A673 (cell line): ENCODE data around the gene WIPF2. TPM values are rescaled to one million over a fixed set of nuclear protein-coding genes. Genes with fewer than 3 reads are reported as not detected.

ENCODE experiments used
- BruUV-seq: library from RNA; stranded (reverse); fragments of 400-500 nt; replicated peaks from 2 replicates; lab custom pipeline; 2021; lab: Mats Ljungman, UMichigan
- CTCF ChIA-PET: fragments of 300-600 bp; sonication (Branson Sonifier 250); formaldehyde crosslinking; loops from one replicate; lab custom pipeline; 2022; ENCODE audit warnings: antibody characterized with exemption; lab: Charles Lee
- POLR2A ChIA-PET: fragments of 300-600 bp; sonication (Branson Sonifier 250); formaldehyde crosslinking; loops from one replicate; lab custom pipeline; 2022; ENCODE audit warnings: antibody characterized with exemption; ENCODE audit not compliant: low non-redundant PET; lab: Charles Lee
- DNase-seq: peaks from one replicate; pipeline ENCODE4 v3.0.0-alpha.2; 2015; ENCODE audit warnings: low spot score
- H3K27ac ChIP-seq: fragments of 200-600 bp; sonication (generic); 2 replicates; pipeline ENCODE4 v1.5.1; 2016; ENCODE audit warnings: mixed run types, low read depth, mild to moderate bottlenecking, mixed read lengths, antibody characterized with exemption, low read length; ENCODE audit not compliant: poor library complexity, severe bottlenecking
- H3K27me3 ChIP-seq: fragments of 200-600 bp; sonication (generic); replicated peaks from 2 replicates; pipeline ENCODE4 v1.6.1; 2017; ENCODE audit warnings: mixed run types, low read depth, mild to moderate bottlenecking, mixed read lengths, antibody characterized with exemption, low read length; ENCODE audit not compliant: insufficient read depth, poor library complexity
- H3K36me3 ChIP-seq: fragments of 200-600 bp; sonication (generic); 2 replicates; pipeline ENCODE4 v1.6.1; 2016; ENCODE audit warnings: mixed run types, mild to moderate bottlenecking, mixed read lengths, antibody characterized with exemption, low read length; ENCODE audit not compliant: insufficient read depth, poor library complexity, severe bottlenecking
- H3K4me1 ChIP-seq: fragments of 200-600 bp; sonication (generic); 2 replicates; pipeline ENCODE4 v1.6.1; 2017; ENCODE audit warnings: mixed run types, mild to moderate bottlenecking, mixed read lengths, antibody characterized with exemption, low read length; ENCODE audit not compliant: insufficient read depth, poor library complexity, severe bottlenecking
- H3K4me3 ChIP-seq: fragments of 200-600 bp; sonication (generic); 2 replicates; pipeline ENCODE4 v1.5.1; 2016; ENCODE audit warnings: low read depth, mixed run types, mild to moderate bottlenecking, mixed read lengths, low read length; ENCODE audit not compliant: poor library complexity, severe bottlenecking
- H3K9me3 ChIP-seq: fragments of 200-600 bp; sonication (generic); 2 replicates; pipeline ENCODE4 v1.6.1; 2016; ENCODE audit warnings: mixed run types, low read depth, mild to moderate bottlenecking, mixed read lengths, antibody characterized with exemption, low read length; ENCODE audit not compliant: poor library complexity, severe bottlenecking
- EZH2 ChIP-seq: fragments of 200-600 bp; sonication (generic); IDR thresholded peaks from 2 replicates; pipeline ENCODE4 v1.6.1; 2017; ENCODE audit warnings: borderline replicate concordance, low read depth, mild to moderate bottlenecking, mixed read lengths, antibody characterized with exemption, low read length; ENCODE audit not compliant: poor library complexity, severe bottlenecking
- intact Hi-C: fragments of 100-400 bp; cut with micrococcal nuclease; formaldehyde crosslinking; loops from one replicate; pipeline ENCODE4 v1.10.0; 2022; ENCODE audit not compliant: unreplicated experiment
- total RNA-seq: library from RNA; stranded (reverse); gene quantifications from 2 replicates; pipeline ENCODE4 v1.2.3, GENCODE V29; 2021
- TF ChIP-seq, protein P1 (sequence below): fragments of 300-800, 200-600 bp; sonication (generic); conservative IDR thresholded peaks from 2 replicates; pipeline ENCODE4 v1.5.1; 2017; ENCODE audit warnings: low read depth, mild to moderate bottlenecking, antibody characterized with exemption, low read length, moderate library complexity, mixed read lengths

The WIPF2 gene
- total RNA-seq, 1 experiment from 2014 or later: 16.3 TPM

GRCh38 chr17:40317880-40318829 is 99.1 kb downstream of the WIPF2 start:
- CTCF ChIA-PET: interaction anchor here (0.6 to 1.5 kb wide), 4 partner anchors 11 to 869 kb away, joined by 3 to 23 read pairs (median 4); no protein-coding TSS in a partner anchor
- intact Hi-C loops: no loop called here
- TSS peak; percentile 63 for BruUV-seq

DNA sequence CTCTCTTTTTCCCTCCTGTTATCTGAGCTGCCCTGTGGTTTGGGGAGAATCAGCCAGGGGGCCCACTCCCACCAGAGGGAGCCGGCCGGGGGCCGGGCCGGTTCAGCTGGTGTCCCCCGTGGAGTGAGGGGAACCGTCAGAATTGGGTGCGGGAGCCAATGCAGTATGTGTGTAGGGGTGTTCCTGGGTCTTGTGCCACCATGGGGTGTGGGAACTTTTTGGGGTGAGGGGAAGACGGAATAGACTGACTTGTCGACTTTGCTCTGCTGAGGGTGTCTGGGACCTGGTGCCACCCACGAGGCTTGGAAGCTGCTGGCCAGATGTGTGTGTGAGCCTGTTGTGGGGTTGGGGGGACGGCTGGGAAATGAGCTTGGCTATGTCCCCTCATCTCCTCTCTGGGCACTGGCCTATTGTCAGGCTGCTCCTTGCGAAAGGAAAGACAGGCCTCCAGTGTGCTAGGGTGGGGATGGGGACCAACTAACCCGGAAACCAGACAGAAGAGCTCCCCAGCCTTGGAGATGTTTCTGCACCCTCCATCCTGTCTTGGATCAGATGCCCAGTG is 99.8 kb downstream of the WIPF2 start:
- Histone ChIP-seq H3K4me3 (peak overlapping the region; percentile 71), H3K36me3 (no peaks in the 10 kb centered on the region), H3K27me3 (no peaks in the 10 kb centered on the region), H3K27ac (peak overlapping the region; percentile 78), H3K4me1 (peaks cover 52% of the 10 kb centered on the region), H3K9me3 (no peaks in the 10 kb centered on the region)
- no peak for DNase-seq
- intact Hi-C loops: no loop called here
- ChIA-PET POLR2A (no interaction called here), CTCF (interaction anchor here (0.6 kb wide), 1 partner anchor 870 kb away, joined by 3 read pairs; no protein-coding TSS in a partner anchor)
- BruUV-seq: no TSS peak
- TF ChIP-seq, protein P1, sequence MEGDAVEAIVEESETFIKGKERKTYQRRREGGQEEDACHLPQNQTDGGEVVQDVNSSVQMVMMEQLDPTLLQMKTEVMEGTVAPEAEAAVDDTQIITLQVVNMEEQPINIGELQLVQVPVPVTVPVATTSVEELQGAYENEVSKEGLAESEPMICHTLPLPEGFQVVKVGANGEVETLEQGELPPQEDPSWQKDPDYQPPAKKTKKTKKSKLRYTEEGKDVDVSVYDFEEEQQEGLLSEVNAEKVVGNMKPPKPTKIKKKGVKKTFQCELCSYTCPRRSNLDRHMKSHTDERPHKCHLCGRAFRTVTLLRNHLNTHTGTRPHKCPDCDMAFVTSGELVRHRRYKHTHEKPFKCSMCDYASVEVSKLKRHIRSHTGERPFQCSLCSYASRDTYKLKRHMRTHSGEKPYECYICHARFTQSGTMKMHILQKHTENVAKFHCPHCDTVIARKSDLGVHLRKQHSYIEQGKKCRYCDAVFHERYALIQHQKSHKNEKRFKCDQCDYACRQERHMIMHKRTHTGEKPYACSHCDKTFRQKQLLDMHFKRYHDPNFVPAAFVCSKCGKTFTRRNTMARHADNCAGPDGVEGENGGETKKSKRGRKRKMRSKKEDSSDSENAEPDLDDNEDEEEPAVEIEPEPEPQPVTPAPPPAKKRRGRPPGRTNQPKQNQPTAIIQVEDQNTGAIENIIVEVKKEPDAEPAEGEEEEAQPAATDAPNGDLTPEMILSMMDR: no peak
- no peak for TF ChIP-seq EZH2

More at GRCh38 chr17:40317880-40318829, 99.1 kb downstream of the WIPF2 start:
- TF ChIP-seq, protein P1: no peak
- POLR2A ChIA-PET: interaction anchor here (1.0 kb wide), 1 partner anchor 11 kb away, joined by 13 read pairs; no protein-coding TSS in a partner anchor
- no peaks in the 10 kb centered on the region for H3K27me3 ChIP-seq
- peaks cover 51% of the 10 kb centered on the region for H3K4me1 ChIP-seq
- H3K4me3 ChIP-seq: peak overlapping the region; percentile 71
- H3K9me3 ChIP-seq: no peaks in the 10 kb centered on the region
- H3K36me3 ChIP-seq: no peaks in the 10 kb centered on the region
- H3K27ac ChIP-seq: peak overlapping the region; percentile 78
- DNase-seq: peak; percentile 94

DNA sequence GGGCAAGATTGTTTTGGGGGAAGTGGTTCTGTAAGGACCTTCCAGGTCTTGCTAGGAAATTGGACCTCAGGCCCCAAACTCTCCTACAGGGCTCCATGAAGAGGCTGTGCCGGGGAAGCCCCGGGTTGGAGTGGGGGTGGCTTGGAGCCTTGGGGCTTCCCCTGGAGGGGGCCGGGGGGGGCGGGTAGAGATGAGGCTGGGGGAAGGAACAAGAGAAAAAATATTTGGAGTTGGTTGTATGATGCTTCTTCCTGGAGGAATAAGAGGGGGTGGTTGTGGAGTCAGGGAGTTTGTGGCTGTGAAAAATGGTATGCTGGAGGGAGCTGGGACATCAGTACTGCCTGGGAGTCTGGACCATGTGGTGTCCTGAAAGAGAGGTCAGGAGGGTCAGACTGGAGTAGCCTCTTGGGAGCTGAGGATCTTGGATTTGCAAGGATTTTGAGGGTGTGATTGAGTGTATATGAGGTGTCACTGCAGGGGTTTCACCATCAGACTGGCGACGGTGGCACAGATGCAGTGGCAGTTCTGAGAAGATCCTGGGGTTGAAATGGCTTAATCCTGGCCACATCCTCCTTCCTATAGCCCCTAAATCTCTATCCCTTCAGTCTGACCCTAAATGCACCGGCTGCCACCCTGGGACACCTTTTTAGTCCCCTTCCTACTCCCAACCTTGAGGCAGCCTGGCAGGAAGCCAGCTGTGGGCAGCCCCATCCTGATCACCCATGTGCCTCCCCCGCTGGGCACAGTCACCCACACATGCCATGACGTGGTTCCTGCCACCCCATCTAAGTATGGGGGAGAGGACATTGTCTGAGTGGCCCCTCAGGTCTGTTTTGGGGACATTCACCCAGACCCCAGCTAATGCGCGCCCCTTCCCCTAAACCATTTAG is 100.8 kb downstream of the WIPF2 start:
- Histone ChIP-seq H3K9me3 (no peaks in the 10 kb centered on the region), H3K4me1 (peaks cover 45% of the 10 kb centered on the region), H3K36me3 (no peaks in the 10 kb centered on the region), H3K27me3 (no peaks in the 10 kb centered on the region), H3K27ac (no peak overlapping the region), H3K4me3 (peak overlapping the region; percentile 71)
- intact Hi-C loops: no loop called here
- DNase-seq: no peak
- TF ChIP-seq EZH2: no peak
- TF ChIP-seq, protein P1: no peak
- CTCF ChIA-PET: no interaction called here
- no TSS peak for BruUV-seq
- POLR2A ChIA-PET: no interaction called here
